H1 (cell line): Measurements from ENCODE around the gene ALPP. TPM values are rescaled to one million over a fixed set of nuclear protein-coding genes. Genes with fewer than 3 reads are reported as not detected.

ENCODE experiments used
- CTCF ChIA-PET: fragments of 300-600 bp; sonication (Branson Sonifier 250); formaldehyde crosslinking; loops from one replicate; lab custom pipeline; 2021; ENCODE audit not compliant: partially characterized antibody; lab: Charles Lee
- POLR2A ChIA-PET: fragments of 300-600 bp; sonication (Branson Sonifier 250); formaldehyde crosslinking; loops from one replicate; lab custom pipeline; 2021; ENCODE audit warnings: inconsistent platforms; ENCODE audit not compliant: partially characterized antibody; lab: Charles Lee
- DNase-seq, 2 experiments: peaks; one replicate each; pipeline versions ENCODE4 v3.0.0 to v3.0.0-alpha.2; 2010 to 2022; ENCODE audit warnings: low spot score in 2 of 2, low read depth in 1 of 2, mixed read lengths in 1 of 2
- FAIRE-seq: peaks from 2 replicates; lab custom pipeline; 2011; peaks lifted over from hg19 to GRCh38; lab: Jason Lieb, UNC
- H2AFZ ChIP-seq: 2 replicates; pipeline ENCODE4 v1.8.1; 2012; ENCODE audit warnings: low read length, inconsistent platforms
- H2AK5ac ChIP-seq: 2 replicates; pipeline ENCODE4 v1.6.1; 2013; ENCODE audit warnings: low read depth, low read length
- H2BK120ac ChIP-seq: replicated peaks from 2 replicates; pipeline ENCODE3; 2013; ENCODE audit warnings: low read depth, low read length, inconsistent platforms
- H2BK12ac ChIP-seq: 2 replicates; pipeline ENCODE4 v1.6.1; 2013; ENCODE audit warnings: low read depth, low read length
- H2BK15ac ChIP-seq: 2 replicates; pipeline ENCODE4 v1.6.1; 2013; ENCODE audit warnings: low read length
- H2BK20ac ChIP-seq: 2 replicates; pipeline ENCODE4 v1.6.1; 2013; ENCODE audit warnings: low read length
- H2BK5ac ChIP-seq: 2 replicates; pipeline ENCODE4 v1.6.1; 2013; ENCODE audit warnings: low read depth, low read length
- H3K14ac ChIP-seq: 2 replicates; pipeline ENCODE4 v1.6.1; 2013; ENCODE audit warnings: inconsistent platforms; ENCODE audit not compliant: insufficient read length
- H3K18ac ChIP-seq: 2 replicates; pipeline ENCODE4 v1.6.1; 2013; ENCODE audit warnings: low read length; ENCODE audit errors: extremely low read depth
- H3K23ac ChIP-seq: 2 replicates; pipeline ENCODE4 v1.6.1; 2013; ENCODE audit warnings: inconsistent platforms; ENCODE audit not compliant: insufficient read length
- H3K23me2 ChIP-seq: 2 replicates; pipeline ENCODE4 v1.6.1; 2013; ENCODE audit warnings: low read depth, low read length
- H3K27ac ChIP-seq: 2 replicates; pipeline ENCODE4 v1.6.1; 2011; ENCODE audit warnings: low read depth, low read length, inconsistent platforms
- H3K27me3 ChIP-seq, 4 experiments: replicated peaks in 1 of 4; 1 replicate in 1 of 4; 2 replicates in 3 of 4; pipeline versions ENCODE4 v1.6.1 to v1.8.1; 2011 to 2013; ENCODE audit warnings: low read length in 3 of 4, mild to moderate bottlenecking in 3 of 4, inconsistent platforms in 2 of 4, mixed read lengths in 2 of 4, moderate library complexity in 1 of 4; ENCODE audit not compliant: control insufficient read depth in 3 of 4, insufficient read depth in 3 of 4; ENCODE audit errors: extremely low read depth in 1 of 4
- H3K36me3 ChIP-seq, 4 experiments: 2 replicates each; pipeline versions ENCODE4 v1.6.1 to v1.8.1; 2011 to 2013; ENCODE audit warnings: mild to moderate bottlenecking in 4 of 4, low read length in 3 of 4, moderate library complexity in 2 of 4, control low read depth in 1 of 4, inconsistent platforms in 1 of 4; ENCODE audit not compliant: insufficient read depth in 4 of 4, control insufficient read depth in 2 of 4
- H3K4ac ChIP-seq: replicated peaks from 2 replicates; pipeline ENCODE3; 2013; ENCODE audit warnings: low read length, low read depth, mixed read lengths, inconsistent platforms; ENCODE audit not compliant: insufficient read length
- H3K4me1 ChIP-seq, 4 experiments: replicated peaks in 1 of 4; 1 replicate in 1 of 4; 2 replicates in 3 of 4; pipeline versions ENCODE4 v1.6.1 to v1.8.1; 2011 to 2013; ENCODE audit warnings: low read length in 3 of 4, inconsistent platforms in 2 of 4, mixed read lengths in 1 of 4; ENCODE audit not compliant: insufficient read depth in 4 of 4, control insufficient read depth in 3 of 4
- H3K4me2 ChIP-seq, 2 experiments: 2 replicates each; pipeline versions ENCODE4 v1.6.1 to v1.8.1; 2011 to 2013; ENCODE audit warnings: low read depth in 2 of 2, low read length in 2 of 2, control low read depth in 1 of 2, inconsistent platforms in 1 of 2, mild to moderate bottlenecking in 1 of 2; ENCODE audit not compliant: insufficient read depth in 1 of 2
- H3K4me3 ChIP-seq, 4 experiments: fragments of 200-600, 300-600 bp in 1 of 4; sonication (generic), shearing (Covaris generic), sonication (Bioruptor Twin) in 1 of 4; 2 replicates each; pipeline versions ENCODE4 v1.5.1 to v1.8.1; 2011 to 2016; ENCODE audit warnings: low read length in 4 of 4, low read depth in 3 of 4, control low read depth in 2 of 4, inconsistent platforms in 2 of 4, mild to moderate bottlenecking in 2 of 4, mixed read lengths in 1 of 4, moderate library complexity in 1 of 4; ENCODE audit not compliant: insufficient read depth in 2 of 4; ENCODE audit errors: extremely low read depth in 1 of 4
- H3K56ac ChIP-seq: replicated peaks from 2 replicates; pipeline ENCODE3; 2013; ENCODE audit warnings: low read depth, mild to moderate bottlenecking, mixed read lengths, low read length, inconsistent platforms; ENCODE audit not compliant: insufficient read length
- H3K79me1 ChIP-seq: 2 replicates; pipeline ENCODE4 v1.6.1; 2013; ENCODE audit warnings: low read depth, low read length, control low read depth
- H3K79me2 ChIP-seq, 2 experiments: 2 replicates each; pipeline versions ENCODE4 v1.6.1 to v1.8.1; 2012 to 2013; ENCODE audit warnings: low read length in 2 of 2, mild to moderate bottlenecking in 2 of 2, inconsistent platforms in 1 of 2; ENCODE audit not compliant: insufficient read depth in 2 of 2, control insufficient read depth in 1 of 2
- H3K9ac ChIP-seq, 4 experiments: replicated peaks in 1 of 4; 1 replicate in 1 of 4; 2 replicates in 3 of 4; pipeline versions ENCODE4 v1.6.1 to v1.8.1; 2011 to 2013; ENCODE audit warnings: low read depth in 3 of 4, low read length in 3 of 4, control low read depth in 2 of 4, mild to moderate bottlenecking in 2 of 4, moderate library complexity in 2 of 4, inconsistent platforms in 1 of 4; ENCODE audit errors: extremely low read depth in 1 of 4
- H3K9me3 ChIP-seq, 2 experiments: 2 replicates each; pipeline versions ENCODE4 v1.6.1 to v1.8.1; 2012 to 2013; ENCODE audit warnings: mild to moderate bottlenecking in 2 of 2, moderate library complexity in 2 of 2, control low read depth in 1 of 2, inconsistent platforms in 1 of 2, low read depth in 1 of 2, low read length in 1 of 2, mixed read lengths in 1 of 2; ENCODE audit not compliant: insufficient read depth in 2 of 2
- H4K20me1 ChIP-seq, 2 experiments: replicated peaks in 1 of 2; 2 replicates each; pipeline versions ENCODE3 to v1.8.1; 2011 to 2013; ENCODE audit warnings: inconsistent platforms in 2 of 2, low read length in 2 of 2, mild to moderate bottlenecking in 1 of 2; ENCODE audit not compliant: insufficient read depth in 2 of 2, control insufficient read depth in 1 of 2
- H4K5ac ChIP-seq: 2 replicates; pipeline ENCODE4 v1.6.1; 2013; ENCODE audit warnings: low read length, low read depth, mixed read lengths, inconsistent platforms; ENCODE audit not compliant: insufficient read length
- H4K8ac ChIP-seq: 2 replicates; pipeline ENCODE4 v1.8.0; 2013; ENCODE audit warnings: mild to moderate bottlenecking, moderate library complexity, low read length, inconsistent platforms; ENCODE audit not compliant: insufficient read depth; ENCODE audit errors: extremely low read depth
- H4K91ac ChIP-seq: replicated peaks from 2 replicates; pipeline ENCODE3; 2013; ENCODE audit warnings: low read length, mixed read lengths, inconsistent platforms; ENCODE audit not compliant: insufficient read length
- CHD1 ChIP-seq: IDR thresholded peaks from 2 replicates; pipeline ENCODE4 v1.6.1; 2012; ENCODE audit warnings: low read depth, low read length, improper control_type of control experiment
- CHD2 ChIP-seq: IDR thresholded peaks from 2 replicates; pipeline ENCODE4 v1.6.1; 2012; ENCODE audit warnings: low read length, improper control_type of control experiment
- CTBP2 ChIP-seq: IDR thresholded peaks from 2 replicates; pipeline ENCODE4 v1.7.0; 2011; ENCODE audit warnings: borderline replicate concordance, mild to moderate bottlenecking, moderate library complexity, mixed read lengths, low read length; ENCODE audit not compliant: insufficient read depth, insufficient read length
- FOSL1 ChIP-seq: IDR thresholded peaks from 2 replicates; pipeline ENCODE4 v1.6.1; 2011; ENCODE audit warnings: mild to moderate bottlenecking, low read depth, low read length, moderate library complexity; ENCODE audit not compliant: insufficient read depth
- GTF2F1 ChIP-seq: IDR thresholded peaks from 2 replicates; pipeline ENCODE4 v1.6.1; 2012; ENCODE audit warnings: low read depth, low read length, improper control_type of control experiment, borderline replicate concordance
- HDAC2 ChIP-seq, 2 experiments: fragments of 300-600 bp in 1 of 2; sonication (generic) in 1 of 2; IDR thresholded peaks; 2 replicates each; pipeline ENCODE4 v1.6.1; 2011 to 2012; ENCODE audit warnings: low read depth in 2 of 2, low read length in 2 of 2, mild to moderate bottlenecking in 2 of 2, moderate library complexity in 2 of 2, borderline replicate concordance in 1 of 2, inconsistent platforms in 1 of 2
- POU5F1 ChIP-seq: IDR thresholded peaks from 2 replicates; pipeline ENCODE4 v1.6.1; 2011; ENCODE audit warnings: low read depth, mild to moderate bottlenecking, low read length, moderate library complexity
- RBBP5 ChIP-seq: IDR thresholded peaks from 2 replicates; pipeline ENCODE4 v1.7.1; 2012; ENCODE audit warnings: low read depth, mild to moderate bottlenecking, inconsistent platforms, low read length, moderate library complexity, borderline replicate concordance
- SP2 ChIP-seq: IDR thresholded peaks from 2 replicates; pipeline ENCODE4 v1.6.1; 2012; ENCODE audit warnings: mild to moderate bottlenecking, low read length, inconsistent platforms
- SUZ12 ChIP-seq: fragments of 200-600 bp; sonication (generic); IDR thresholded peaks from 2 replicates; pipeline ENCODE4 v1.6.1; 2012; ENCODE audit warnings: mild to moderate bottlenecking, inconsistent platforms, low read length, moderate library complexity, mixed read lengths
- TBP ChIP-seq: IDR thresholded peaks from 2 replicates; pipeline ENCODE4 v1.6.1; 2011; ENCODE audit warnings: low read depth, low read length, improper control_type of control experiment
- TCF12 ChIP-seq: IDR thresholded peaks from 2 replicates; pipeline ENCODE4 v1.6.1; 2011; ENCODE audit warnings: low read depth, mild to moderate bottlenecking, low read length
- TEAD4 ChIP-seq: IDR thresholded peaks from 2 replicates; pipeline ENCODE4 v1.6.1; 2012; ENCODE audit warnings: low read depth, low read length, inconsistent platforms, mixed read lengths
- ZNF274 ChIP-seq: IDR thresholded peaks from 2 replicates; pipeline ENCODE4 v1.7.0; 2012; ENCODE audit warnings: low read length, borderline replicate concordance; ENCODE audit errors: extremely low read depth
- WGBS, 2 experiments: shearing (Covaris generic) in 1 of 2; methylation state at CpG; one replicate each; pipeline versions ENCODE4 v1.1.6 to v1.1.7; 2013 to 2015; ENCODE audit warnings: low lambda C conversion rate in 2 of 2, mixed read lengths in 2 of 2, inconsistent platforms in 1 of 2, low coverage in 1 of 2, missing lambda C conversion rate in 1 of 2; ENCODE audit not compliant: insufficient replicate concordance in 2 of 2, insufficient coverage in 1 of 2, insufficient read length in 1 of 2; ENCODE audit errors: extremely low coverage in 1 of 2, missing lambda C conversion rate in 1 of 2; 5-methylcytosine and 5-hydroxymethylcytosine counted together
- polyA plus RNA-seq, 7 experiments: library from polyadenylated mRNA; depleted of rRNA in 3 of 7; stranded (reverse) in 5 of 7; unstranded in 2 of 7; fragments of >200 nt in 5 of 7; fragments of 200-250 nt in 2 of 7; gene quantifications; 1 replicate in 5 of 7; 2 replicates in 1 of 7; 4 replicates in 1 of 7; pipeline versions ENCODE4 v1.2.1 to v1.2.3, GENCODE V29; 2011 to 2013; ENCODE audit warnings: missing spikeins in 2 of 7, mixed read lengths in 2 of 7
- total RNA-seq: library from RNA; stranded (reverse); fragmentation: NEBNext Ultra II Directional; extraction: Animal tissue kit (Norgen Biotek cat#: 25700); gene quantifications from 2 replicates; pipeline ENCODE4 v1.2.1, GENCODE V29; 2021

Gene ALPP
- total and polyA plus RNA-seq, 2 of the 8 experiments (the other 6 are each of a cell fraction or from before 2014, with no cell fraction given): 0.15 TPM

GRCh38 chr2:232374356-232374755, 4.2 kb upstream of the ALPP start:
- no peaks in the 10 kb centered on the region for H3K9me3 ChIP-seq
- H3K14ac ChIP-seq: no peak overlapping the region
- FAIRE-seq (no peak), DNase-seq (no peak)
- H3K23ac ChIP-seq: no peak overlapping the region
- no peaks in the 10 kb centered on the region for H4K20me1 ChIP-seq
- no peak overlapping the region for H4K5ac ChIP-seq
- no peak overlapping the region for H4K8ac ChIP-seq
- H2BK120ac ChIP-seq: no peak overlapping the region
- H3K36me3 ChIP-seq: no peaks in the 10 kb centered on the region
- H3K27me3 ChIP-seq: no peaks in the 10 kb centered on the region
- H3K9ac ChIP-seq: no peak overlapping the region
- H2BK15ac ChIP-seq: no peak overlapping the region
- H2AFZ ChIP-seq: no peak overlapping the region
- no peak overlapping the region for H3K56ac ChIP-seq
- no peak overlapping the region for H3K18ac ChIP-seq
- ChIA-PET POLR2A (interaction anchor here (1.0 to 1.7 kb wide), 5 partner anchors 10 to 61 kb away, joined by 3 to 7 read pairs (median 4); no protein-coding TSS in a partner anchor), CTCF (interaction anchor here (1.1 to 8.3 kb wide), 13 partner anchors 9 to 473 kb away, joined by 3 to 88 read pairs (median 6); no protein-coding TSS in a partner anchor)
- no peak overlapping the region for H3K4ac ChIP-seq
- no peak overlapping the region for H2BK5ac ChIP-seq
- H4K91ac ChIP-seq: no peak overlapping the region
- no peaks in the 10 kb centered on the region for H3K23me2 ChIP-seq
- no peak overlapping the region for H3K4me3 ChIP-seq
- H3K4me2 ChIP-seq: no peak overlapping the region
- H2BK12ac ChIP-seq: no peak overlapping the region
- no peak overlapping the region for H2BK20ac ChIP-seq
- H3K79me1 ChIP-seq: no peaks in the 10 kb centered on the region
- no peaks in the 10 kb centered on the region for H3K79me2 ChIP-seq
- no peak overlapping the region for H3K27ac ChIP-seq
- H3K4me1 ChIP-seq: peaks cover 0 to 16% (median 6%) of the 10 kb centered on the region in 4 experiments; a peak in 5 of 7 replicates
- H2AK5ac ChIP-seq: no peak overlapping the region
- WGBS, 2 experiments: 100% methylated on average over 1 of the region's 1 CpG; no CpG with 5 or more reads in 1 of the 2 experiments
- TF ChIP-seq ZNF274 (no peak), POU5F1 (no peak), TBP (no peak), TEAD4 (no peak), CHD2 (no peak), FOSL1 (no peak), HDAC2 (IDR thresholded peaks at IDR 0.05; ENCODE audit: borderline replicate concordance in 1 of 2, low read depth in 2 of 2, low read length in 2 of 2) (no peak), CHD1 (no peak), SUZ12 (no peak), GTF2F1 (no peak), SP2 (no peak), CTBP2 (no peak), RBBP5 (no peak), TCF12 (no peak)
